Activated B cell treated with CpG ODN at 0.5 μM for 24 hours (primary cell): ENCODE measurements around the gene RBFOX2. TPM values are rescaled to one million over a fixed set of nuclear protein-coding genes. Genes with fewer than 3 reads are reported as not detected.

Source experiments
- ATAC-seq: fragments of 200-7000 bp; cut with Tn5 transposase; one replicate; pipeline ENCODE4 v1.10.0; 2021; ENCODE audit warnings: low read depth, mild to moderate bottlenecking, moderate library complexity
- CTCF ChIA-PET: fragments of 350-600 bp; sonication (Branson Sonifier 250); formaldehyde crosslinking; loops from one replicate; lab custom pipeline; 2021; ENCODE audit warnings: antibody characterized with exemption; lab: Charles Lee
- POLR2A ChIA-PET: fragments of 350-600 bp; sonication (Branson Sonifier 250); formaldehyde crosslinking; loops from one replicate; lab custom pipeline; 2021; ENCODE audit warnings: antibody characterized with exemption; lab: Charles Lee
- DNase-seq: peaks from one replicate; pipeline ENCODE4 v3.0.0; 2022
- H3K27ac Mint-ChIP-seq: one replicate; pipeline ENCODE4 v1.8.0; 2020; ENCODE audit warnings: mixed read lengths
- H3K27me3 Mint-ChIP-seq: one replicate; pipeline ENCODE4 v1.8.0; 2021; ENCODE audit warnings: mixed read lengths
- H3K36me3 Mint-ChIP-seq: one replicate; pipeline ENCODE4 v1.8.0; 2021; ENCODE audit warnings: low read depth, mixed read lengths
- H3K4me1 Mint-ChIP-seq: one replicate; pipeline ENCODE4 v1.8.0; 2021; ENCODE audit warnings: mixed read lengths
- H3K4me3 Mint-ChIP-seq: one replicate; pipeline ENCODE4 v1.8.0; 2020; ENCODE audit warnings: mild to moderate bottlenecking, mixed read lengths
- H3K9me3 Mint-ChIP-seq: one replicate; pipeline ENCODE4 v1.8.0; 2020; ENCODE audit warnings: mixed read lengths
- CTCF ChIP-seq: fragments of 200-600 bp; IDR thresholded peaks from one replicate; pipeline ENCODE4 v1.8.0; 2022; ENCODE audit warnings: antibody characterized with exemption, mild to moderate bottlenecking
- intact Hi-C: fragments of 100-400 bp; cut with micrococcal nuclease; formaldehyde crosslinking; loops from one replicate; pipeline ENCODE4 v1.15.1; 2024
- total RNA-seq: library from RNA; stranded (reverse); gene quantifications from 2 replicates; pipeline ENCODE4 v1.2.3, GENCODE V29; 2022

Gene RBFOX2
- total RNA-seq, 1 donor from 2014 or later = not detected

- ChIA-PET POLR2A (no interaction called here), CTCF (no interaction called here)
- H3K9me3 Mint-ChIP-seq = no peaks in the 10 kb centered on the region
- H3K27ac Mint-ChIP-seq = no peak overlapping the region
- H3K4me1 Mint-ChIP-seq = no peaks in the 10 kb centered on the region
- H3K36me3 Mint-ChIP-seq = no peaks in the 10 kb centered on the region
- no peak for TF ChIP-seq CTCF
- H3K27me3 Mint-ChIP-seq = peaks cover 2% of the 10 kb centered on the region
- ATAC-seq = no peak
- DNase-seq = no peak
- H3K4me3 Mint-ChIP-seq = no peak overlapping the region
- intact Hi-C loops = no loop called here
Observed at GRCh38 chr22:35864545-35865165, 164.0 kb downstream of the RBFOX2 start.

- ChIA-PET POLR2A (no interaction called here), CTCF (no interaction called here)
- no peak for DNase-seq
- no peak for TF ChIP-seq CTCF
- ATAC-seq = no peak
- intact Hi-C loops = no loop called here
- Mint-ChIP-seq H3K9me3 (no peaks in the 10 kb centered on the region), H3K4me3 (no peak overlapping the region), H3K36me3 (no peaks in the 10 kb centered on the region), H3K27me3 (no peaks in the 10 kb centered on the region), H3K27ac (no peak overlapping the region), H3K4me1 (no peaks in the 10 kb centered on the region)
Observed at GRCh38 chr22:35863432-35863831, 165.2 kb downstream of the RBFOX2 start.

- Mint-ChIP-seq H3K36me3 (no peaks in the 10 kb centered on the region), H3K4me3 (no peak overlapping the region), H3K27me3 (no peaks in the 10 kb centered on the region), H3K4me1 (no peaks in the 10 kb centered on the region), H3K27ac (no peak overlapping the region), H3K9me3 (no peaks in the 10 kb centered on the region)
- ChIA-PET POLR2A (no interaction called here), CTCF (no interaction called here)
- DNase-seq (no peak), ATAC-seq (no peak)
- intact Hi-C loops = no loop called here
- TF ChIP-seq CTCF = no peak
Observed at GRCh38 chr22:35862697-35863096, 165.9 kb downstream of the RBFOX2 start.

GRCh38 chr22:35861451-35861850 is 167.2 kb downstream of the RBFOX2 start:
- Mint-ChIP-seq H3K27ac (no peak overlapping the region), H3K9me3 (no peaks in the 10 kb centered on the region), H3K27me3 (no peaks in the 10 kb centered on the region), H3K4me3 (no peak overlapping the region), H3K4me1 (no peaks in the 10 kb centered on the region), H3K36me3 (no peaks in the 10 kb centered on the region)
- no peak for TF ChIP-seq CTCF
- ATAC-seq = no peak
- intact Hi-C loops = no loop called here
- DNase-seq = no peak
- POLR2A ChIA-PET = no interaction called here
- CTCF ChIA-PET = no interaction called here

GRCh38 chr22:35860837-35861236 is 167.8 kb downstream of the RBFOX2 start:
- ChIA-PET CTCF (no interaction called here), POLR2A (no interaction called here)
- no peak overlapping the region for H3K4me3 Mint-ChIP-seq
- ATAC-seq (no peak), DNase-seq (no peak)
- no peaks in the 10 kb centered on the region for H3K36me3 Mint-ChIP-seq
- no peak for TF ChIP-seq CTCF
- intact Hi-C loops = no loop called here
- H3K4me1 Mint-ChIP-seq = no peaks in the 10 kb centered on the region
- no peaks in the 10 kb centered on the region for H3K9me3 Mint-ChIP-seq
- H3K27ac Mint-ChIP-seq = no peak overlapping the region
- H3K27me3 Mint-ChIP-seq = peaks cover under 1% of the 10 kb centered on the region
